Measurements from ENCODE around the gene RNF123.

GRCh38 chr3:49759226-49759625 is 69.9 kb downstream of the RNF123 start:
- TF ChIP-seq POLR2A (IDR thresholded peaks at IDR 0.05), result no peak
- no peak for TF ChIP-seq CTCF (IDR thresholded peaks at IDR 0.05)

Measured in vagina (tissue), 2 donors.